Epithelial cell of esophagus (primary cell): ENCODE results near the gene TAS2R38.

Experiments used
- DNase-seq: peaks from one replicate; pipeline ENCODE4 v3.0.0; 2010; ENCODE audit warnings: low read depth
- H3K4me3 ChIP-seq: 2 replicates; pipeline ENCODE4 v1.5.1; 2011; ENCODE audit warnings: mild to moderate bottlenecking, low read length, control low read depth
- CTCF ChIP-seq: IDR thresholded peaks from 2 replicates; pipeline ENCODE4 v1.5.1; 2011; ENCODE audit warnings: low read depth, mild to moderate bottlenecking, low read length, control low read depth, inconsistent platforms; ENCODE audit not compliant: insufficient read depth; ENCODE audit errors: missing control alignments

The TAS2R38 gene

DNA sequence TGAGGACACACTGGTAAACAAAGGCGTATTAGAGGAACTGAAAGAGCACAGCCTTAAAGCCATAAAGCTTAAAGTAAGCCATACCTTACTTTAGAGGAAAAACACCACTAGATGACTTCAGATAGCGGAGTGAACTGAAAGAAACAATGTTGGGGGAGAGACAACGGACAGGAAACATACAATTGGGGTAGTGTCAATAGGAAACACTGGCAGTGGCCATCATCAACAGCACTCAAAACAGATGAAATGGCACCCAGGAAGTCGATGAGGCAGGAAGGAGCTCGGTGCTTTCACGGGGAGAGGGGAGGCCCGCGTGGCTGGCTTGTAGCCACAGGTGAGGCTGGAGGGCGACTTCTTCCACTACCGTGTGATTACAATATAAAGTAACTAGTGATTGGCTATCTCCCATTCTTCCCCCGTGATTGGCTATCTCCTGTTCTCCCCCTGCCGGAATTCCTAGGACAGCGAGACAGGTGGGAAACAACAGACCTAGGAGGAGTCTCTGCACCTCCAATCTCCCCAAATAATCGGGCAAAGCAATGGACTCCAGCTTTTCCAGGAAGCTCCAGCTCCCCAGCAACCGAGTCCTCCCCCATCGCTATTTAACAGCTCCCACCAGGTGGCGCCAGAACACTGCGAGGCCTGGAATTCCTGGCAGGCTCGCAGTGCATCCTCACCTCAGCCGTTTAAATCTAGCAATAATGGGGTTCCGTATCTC is 2.4 kb upstream of the TAS2R38 start:
- peak overlapping the region; percentile 39 for H3K4me3 ChIP-seq
- TF ChIP-seq CTCF = peak; percentile 95
- DNase-seq = peak; percentile 81

GRCh38 chr7:141974831-141975230 is 1.3 kb upstream of the TAS2R38 start:
- peak; percentile 64 for DNase-seq
- TF ChIP-seq CTCF = peak; percentile 71
- no peak overlapping the region for H3K4me3 ChIP-seq

- no peak for DNase-seq
- H3K4me3 ChIP-seq = no peak overlapping the region
- TF ChIP-seq CTCF = no peak
These were observed 12.7 kb downstream of the TAS2R38 start for GRCh38 chr7:141960687-141961422.

GRCh38 chr7:141956084-141956483 is 17.5 kb downstream of the TAS2R38 start:
- TF ChIP-seq CTCF = no peak
- no peak overlapping the region for H3K4me3 ChIP-seq
- DNase-seq = peak; percentile 76

DNA sequence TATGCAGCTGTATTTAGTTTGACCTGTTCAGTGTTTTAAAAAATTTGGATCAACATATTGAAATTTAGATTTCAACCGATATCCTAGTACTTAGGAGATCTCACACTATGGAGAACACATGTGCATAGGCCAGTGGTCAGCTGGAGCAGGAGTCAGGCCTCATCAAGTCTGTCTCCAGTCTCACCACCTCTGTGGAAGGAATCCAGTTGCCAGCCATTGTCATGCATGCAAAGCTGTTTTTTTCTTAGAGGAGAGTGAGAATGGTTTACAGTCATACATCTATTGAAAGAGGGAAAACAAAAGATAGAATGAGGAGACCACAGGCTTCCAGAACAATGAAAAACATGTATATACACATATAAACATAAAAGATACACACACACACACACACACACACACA is 19.2 kb downstream of the TAS2R38 start:
- TF ChIP-seq CTCF = no peak
- DNase-seq = no peak
- no peak overlapping the region for H3K4me3 ChIP-seq

DNA sequence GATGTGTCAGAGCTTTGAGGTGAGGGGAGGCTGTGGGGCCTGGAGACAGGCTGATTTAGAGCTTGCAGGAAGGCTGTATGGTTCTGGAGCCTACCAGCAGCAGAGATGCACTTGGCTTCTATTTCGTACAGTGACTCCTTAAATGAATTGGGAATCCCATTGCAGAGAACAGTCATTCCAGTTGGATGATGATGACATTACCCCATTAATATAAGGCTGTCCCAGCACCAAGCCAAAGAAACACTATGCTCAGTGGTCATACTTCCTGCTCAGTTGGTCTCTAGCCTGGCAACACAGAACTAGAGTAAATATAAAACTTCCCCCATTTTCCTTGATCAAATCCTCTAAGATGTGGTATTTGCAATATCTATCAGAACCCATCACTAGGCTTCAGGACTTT is 21.1 kb downstream of the TAS2R38 start:
- H3K4me3 ChIP-seq = no peak overlapping the region
- no peak for TF ChIP-seq CTCF
- no peak for DNase-seq
